Keratinocyte (primary cell): ENCODE data around the gene PARD3. TPM values are rescaled to one million over a fixed set of nuclear protein-coding genes. Genes with fewer than 3 reads are reported as not detected.

Experiments
- DNase-seq: peaks from one replicate; pipeline ENCODE4 v3.0.0-alpha.2; 2011; ENCODE audit warnings: low read depth, missing footprints, low spot score
- FAIRE-seq: peaks from 2 replicates; lab custom pipeline; 2011; peaks lifted over from hg19 to GRCh38; lab: Jason Lieb, UNC
- H2AFZ ChIP-seq: 2 replicates; pipeline ENCODE4 v1.6.0; 2012; ENCODE audit warnings: low read length, control low read depth, inconsistent platforms; ENCODE audit not compliant: control insufficient read depth
- H3K27ac ChIP-seq: 2 replicates; pipeline ENCODE4 v1.5.1; 2011; ENCODE audit warnings: low read length; ENCODE audit not compliant: control insufficient read depth, insufficient read depth
- H3K27me3 ChIP-seq: 3 replicates; pipeline ENCODE4 v1.6.0; 2011; ENCODE audit warnings: low read length; ENCODE audit not compliant: control insufficient read depth, insufficient read depth; ENCODE audit errors: extremely low read depth
- H3K36me3 ChIP-seq, 2 experiments: 2 replicates in 1 of 2; 3 replicates in 1 of 2; pipeline ENCODE4 v1.5.1; 2011; ENCODE audit warnings: low read length in 2 of 2, mild to moderate bottlenecking in 1 of 2; ENCODE audit not compliant: control insufficient read depth in 2 of 2, insufficient read depth in 2 of 2; ENCODE audit errors: extremely low read depth in 1 of 2
- H3K4me1 ChIP-seq: 3 replicates; pipeline ENCODE4 v1.5.1; 2011; ENCODE audit warnings: low read length; ENCODE audit not compliant: control insufficient read depth, insufficient read depth; ENCODE audit errors: extremely low read depth
- H3K4me2 ChIP-seq: 3 replicates; pipeline ENCODE4 v1.6.0; 2011; ENCODE audit warnings: low read depth, low read length; ENCODE audit not compliant: control insufficient read depth, insufficient read depth; ENCODE audit errors: extremely low read depth
- H3K4me3 ChIP-seq, 3 experiments: fragments of 200-600 bp in 1 of 3; sonication (generic) in 1 of 3; 2 replicates in 2 of 3; 3 replicates in 1 of 3; pipeline ENCODE4 v1.5.1; 2011 to 2016; ENCODE audit warnings: low read length in 3 of 3, mild to moderate bottlenecking in 3 of 3, control low read depth in 2 of 3, inconsistent platforms in 1 of 3, low read depth in 1 of 3, mixed read lengths in 1 of 3, mixed run types in 1 of 3, moderate library complexity in 1 of 3; ENCODE audit not compliant: control insufficient read depth in 2 of 3, insufficient read depth in 2 of 3; ENCODE audit errors: extremely low read depth in 1 of 3
- H3K79me2 ChIP-seq: 2 replicates; pipeline ENCODE4 v1.6.0; 2012; ENCODE audit warnings: low read length; ENCODE audit not compliant: control insufficient read depth, insufficient read depth
- H3K9ac ChIP-seq: 3 replicates; pipeline ENCODE4 v1.6.0; 2011; ENCODE audit warnings: low read length; ENCODE audit not compliant: control insufficient read depth, insufficient read depth; ENCODE audit errors: extremely low read depth
- H3K9me1 ChIP-seq: 3 replicates; pipeline ENCODE4 v1.6.0; 2011; ENCODE audit warnings: low read length; ENCODE audit not compliant: control insufficient read depth, insufficient read depth; ENCODE audit errors: extremely low read depth
- H3K9me3 ChIP-seq: 2 replicates; pipeline ENCODE4 v1.5.1; 2012; ENCODE audit warnings: low read depth, low read length; ENCODE audit not compliant: control insufficient read depth
- H4K20me1 ChIP-seq: 3 replicates; pipeline ENCODE4 v1.6.0; 2011; ENCODE audit warnings: low read length; ENCODE audit not compliant: control insufficient read depth, insufficient read depth; ENCODE audit errors: extremely low read depth
- EZH2 ChIP-seq: IDR thresholded peaks from one replicate; pipeline ENCODE4 v1.6.1; 2012; ENCODE audit warnings: inconsistent platforms, mild to moderate bottlenecking, low read length, moderate library complexity
- dilution Hi-C: fragments of 300-500 bp; cut with MboI; formaldehyde crosslinking; loops from one replicate; pipeline ENCODE4 v1.7.0; 2020; ENCODE audit warnings: low sequenced_read_pairs; ENCODE audit not compliant: extremely low pct_ligation_motif_present
- polyA plus RNA-seq, 5 experiments: library from polyadenylated mRNA; depleted of rRNA in 3 of 5; stranded (reverse) in 3 of 5; stranded (forward) in 1 of 5; unstranded in 1 of 5; fragments of >200 nt; gene quantifications; 1 replicate in 1 of 5; 2 replicates in 3 of 5; 3 replicates in 1 of 5; pipeline versions ENCODE4 v1.2.1 to v1.2.3, GENCODE V29; 2011 to 2012; ENCODE audit warnings: missing spikeins in 2 of 5, low read depth in 1 of 5, low replicate concordance in 1 of 5
- TF ChIP-seq, protein P1 (sequence below), 3 experiments: IDR thresholded peaks in 1 of 3; conservative IDR thresholded peaks in 1 of 3; optimal IDR thresholded peaks in 1 of 3; 2 replicates in 2 of 3; 3 replicates in 1 of 3; pipeline versions ENCODE3 to v1.5.1; 2011; ENCODE audit warnings: low read length in 3 of 3, mild to moderate bottlenecking in 3 of 3, moderate library complexity in 2 of 3, control low read depth in 1 of 3, inconsistent platforms in 1 of 3; ENCODE audit not compliant: insufficient read depth in 2 of 3; ENCODE audit errors: extremely low read depth in 1 of 3

Gene PARD3
- polyA plus RNA-seq, 1 donor (not counting 4 experiments of a cell fraction or from before 2014, with no cell fraction given) = 46.4 TPM

DNA sequence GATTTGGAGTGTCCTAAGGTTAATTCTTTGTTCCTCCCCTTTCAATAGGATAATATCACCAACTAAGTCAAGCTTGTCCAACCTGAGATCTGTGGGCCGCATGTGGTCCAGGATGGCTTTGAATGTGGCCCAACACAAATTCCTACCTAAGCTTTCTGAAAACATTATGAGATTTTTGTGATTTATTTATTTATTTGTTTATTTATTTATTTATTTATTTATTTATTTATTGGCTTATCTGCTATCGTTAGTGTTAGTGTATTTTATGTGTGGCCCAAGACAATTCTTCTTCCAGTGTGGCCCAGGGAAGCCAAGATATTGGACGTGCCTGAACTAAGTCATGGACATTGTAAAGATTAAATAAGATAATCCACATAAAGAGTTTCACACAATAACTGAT lies 446.0 kb downstream of the PARD3 start:
- Histone ChIP-seq H3K4me1 (no peaks in the 10 kb centered on the region), H2AFZ (no peak overlapping the region), H3K79me2 (no peaks in the 10 kb centered on the region), H3K9me3 (no peaks in the 10 kb centered on the region), H3K4me3 (no peak overlapping the region), H3K36me3 (peaks cover 0 to 3% of the 10 kb centered on the region in 2 experiments), H3K27me3 (no peaks in the 10 kb centered on the region), H4K20me1 (no peaks in the 10 kb centered on the region), H3K9me1 (no peaks in the 10 kb centered on the region), H3K9ac (no peak overlapping the region), H3K27ac (no peak overlapping the region), H3K4me2 (no peak overlapping the region)
- TF ChIP-seq EZH2 = no peak
- TF ChIP-seq, protein P1, sequence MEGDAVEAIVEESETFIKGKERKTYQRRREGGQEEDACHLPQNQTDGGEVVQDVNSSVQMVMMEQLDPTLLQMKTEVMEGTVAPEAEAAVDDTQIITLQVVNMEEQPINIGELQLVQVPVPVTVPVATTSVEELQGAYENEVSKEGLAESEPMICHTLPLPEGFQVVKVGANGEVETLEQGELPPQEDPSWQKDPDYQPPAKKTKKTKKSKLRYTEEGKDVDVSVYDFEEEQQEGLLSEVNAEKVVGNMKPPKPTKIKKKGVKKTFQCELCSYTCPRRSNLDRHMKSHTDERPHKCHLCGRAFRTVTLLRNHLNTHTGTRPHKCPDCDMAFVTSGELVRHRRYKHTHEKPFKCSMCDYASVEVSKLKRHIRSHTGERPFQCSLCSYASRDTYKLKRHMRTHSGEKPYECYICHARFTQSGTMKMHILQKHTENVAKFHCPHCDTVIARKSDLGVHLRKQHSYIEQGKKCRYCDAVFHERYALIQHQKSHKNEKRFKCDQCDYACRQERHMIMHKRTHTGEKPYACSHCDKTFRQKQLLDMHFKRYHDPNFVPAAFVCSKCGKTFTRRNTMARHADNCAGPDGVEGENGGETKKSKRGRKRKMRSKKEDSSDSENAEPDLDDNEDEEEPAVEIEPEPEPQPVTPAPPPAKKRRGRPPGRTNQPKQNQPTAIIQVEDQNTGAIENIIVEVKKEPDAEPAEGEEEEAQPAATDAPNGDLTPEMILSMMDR (optimal IDR thresholded peaks at IDR 0.05 in 1 of 3, IDR thresholded peaks at IDR 0.05 in 1 of 3, conservative IDR thresholded peaks at IDR 0.05 in 1 of 3; ENCODE audit: extremely low read depth in 1 of 3, insufficient read depth in 2 of 3, low read length in 3 of 3) = no peak
- FAIRE-seq = no peak
- dilution Hi-C loops = no loop called here
- DNase-seq = no peak

DNA sequence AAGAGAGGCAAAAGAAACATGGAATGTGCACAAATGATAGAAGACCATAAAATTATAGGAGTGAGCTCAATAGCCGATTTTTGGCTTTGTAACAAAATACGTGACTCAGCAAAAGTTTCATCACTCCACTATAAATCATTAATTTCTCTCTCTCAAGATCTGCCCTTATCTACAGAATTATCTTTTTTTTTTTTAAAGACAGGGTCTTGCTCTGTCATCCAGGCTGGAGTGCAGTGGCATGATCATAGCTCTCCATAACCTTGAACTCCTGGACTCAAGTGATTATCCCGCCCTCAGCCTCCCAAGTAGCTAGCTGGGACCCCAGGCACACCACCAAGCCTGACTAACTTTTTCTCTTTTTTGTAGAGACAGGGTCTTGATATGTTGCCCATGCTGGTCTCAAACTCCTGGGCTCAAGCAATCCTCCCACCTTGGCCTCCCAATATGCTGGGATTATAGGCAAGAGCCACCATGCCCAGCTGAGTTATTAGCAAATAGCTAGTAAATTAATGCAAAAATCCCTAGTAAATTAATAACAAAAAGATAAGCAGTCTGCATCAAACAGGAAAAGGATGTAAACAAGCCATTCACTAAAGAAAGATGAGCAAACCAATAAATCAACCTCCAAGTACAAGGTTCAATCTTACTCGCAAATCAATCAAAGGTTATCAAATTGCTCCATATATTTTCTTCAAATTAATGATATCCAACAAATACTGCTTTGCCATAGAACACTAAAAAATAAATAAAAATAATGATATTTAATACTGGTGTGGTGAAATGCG lies 450.7 kb downstream of the PARD3 start:
- FAIRE-seq = no peak

More for the DNA sequence above, 450.7 kb downstream of the PARD3 start:
- no peak for DNase-seq
- H3K4me2 ChIP-seq = no peak overlapping the region
- no peaks in the 10 kb centered on the region for H3K36me3 ChIP-seq
- TF ChIP-seq, protein P1 (optimal IDR thresholded peaks at IDR 0.05 in 1 of 3, IDR thresholded peaks at IDR 0.05 in 1 of 3, conservative IDR thresholded peaks at IDR 0.05 in 1 of 3; ENCODE audit: extremely low read depth in 1 of 3, insufficient read depth in 2 of 3, low read length in 3 of 3) = no peak
- no peak for TF ChIP-seq EZH2
- no peak overlapping the region for H3K27ac ChIP-seq
- no peak overlapping the region for H2AFZ ChIP-seq
- dilution Hi-C loops = no loop called here
- no peaks in the 10 kb centered on the region for H3K79me2 ChIP-seq
- no peaks in the 10 kb centered on the region for H3K9me3 ChIP-seq
- no peak overlapping the region for H3K4me3 ChIP-seq
- no peak overlapping the region for H3K9ac ChIP-seq
- H3K4me1 ChIP-seq = no peaks in the 10 kb centered on the region
- no peaks in the 10 kb centered on the region for H3K9me1 ChIP-seq
- no peaks in the 10 kb centered on the region for H3K27me3 ChIP-seq
- H4K20me1 ChIP-seq = no peaks in the 10 kb centered on the region
